Colonic mucosa (tissue), 4 donors: ENCODE measurements around the gene KL. TPM values are rescaled to one million over a fixed set of nuclear protein-coding genes. Genes with fewer than 3 reads are reported as not detected.

Source experiments
- DNase-seq: peaks from one replicate; pipeline ENCODE4 v3.0.0-alpha.2; 2020
- H3K27ac ChIP-seq: fragments of 200-600 bp; one replicate; pipeline ENCODE4 v1.8.0; 2021
- H3K27me3 ChIP-seq: fragments of 200-600 bp; one replicate; pipeline ENCODE4 v1.8.0; 2021
- H3K36me3 ChIP-seq: fragments of 200-600 bp; one replicate; pipeline ENCODE4 v1.8.0; 2021
- H3K4me1 ChIP-seq: fragments of 200-600 bp; one replicate; pipeline ENCODE4 v1.8.0; 2021; ENCODE audit warnings: mild to moderate bottlenecking
- H3K4me3 ChIP-seq: fragments of 200-600 bp; one replicate; pipeline ENCODE4 v1.8.0; 2021
- H3K9ac ChIP-seq, 2 donors: one replicate each; pipeline ENCODE4 v1.7.0; 2013; ENCODE audit warnings: control low read depth in 2 of 2, low read depth in 2 of 2, low read length in 2 of 2
- H3K9me3 ChIP-seq: fragments of 200-600 bp; one replicate; pipeline ENCODE4 v1.8.0; 2021
- CTCF ChIP-seq: fragments of 200-600 bp; IDR thresholded peaks from one replicate; pipeline ENCODE4 v1.8.0; 2022; ENCODE audit warnings: antibody characterized with exemption, mild to moderate bottlenecking
- intact Hi-C: fragments of 100-400 bp; cut with DNase I; formaldehyde crosslinking; loops from one replicate; pipeline ENCODE4 v1.14.1; 2022
- total RNA-seq, 2 donors: library from RNA; stranded (reverse); fragmentation: NEBNext Ultra II Directional in 1 of 2; extraction: Animal tissue kit (Norgen Biotek cat#: 25700) in 1 of 2; gene quantifications; one replicate each; pipeline ENCODE4 v1.2.1, GENCODE V29; 2021
- donor health status: healthy.
- donor health status: DM: no; HTN: no; CAD: no.
- donor health status: DM: no; HTN: no; CAD: no.

The KL gene
- total RNA-seq, 2 donors from 2014 or later: 0.57 to 1.9 TPM

- DNase-seq: no peak
- intact Hi-C loops: no loop called here
- no peak overlapping the region for H3K4me3 ChIP-seq
- H3K27ac ChIP-seq: no peak overlapping the region
- H3K36me3 ChIP-seq: no peaks in the 10 kb centered on the region
- no peaks in the 10 kb centered on the region for H3K27me3 ChIP-seq
- no peaks in the 10 kb centered on the region for H3K4me1 ChIP-seq
- no peaks in the 10 kb centered on the region for H3K9me3 ChIP-seq
- no peak overlapping the region for H3K9ac ChIP-seq
- TF ChIP-seq CTCF: no peak
Measured at GRCh38 chr13:33003458-33004019, 12.7 kb upstream of the KL start.

- no peak for TF ChIP-seq CTCF
- no peak overlapping the region for H3K27ac ChIP-seq
- no peaks in the 10 kb centered on the region for H3K36me3 ChIP-seq
- H3K4me1 ChIP-seq: no peaks in the 10 kb centered on the region
- intact Hi-C loops: no loop called here
- no peak overlapping the region for H3K9ac ChIP-seq
- H3K27me3 ChIP-seq: no peaks in the 10 kb centered on the region
- H3K9me3 ChIP-seq: no peaks in the 10 kb centered on the region
- H3K4me3 ChIP-seq: no peak overlapping the region
- no peak for DNase-seq
Measured at GRCh38 chr13:33004511-33004910, 11.7 kb upstream of the KL start.

GRCh38 chr13:33006134-33006533, 10.1 kb upstream of the KL start:
- H3K27me3 ChIP-seq: no peaks in the 10 kb centered on the region
- no peak overlapping the region for H3K27ac ChIP-seq
- intact Hi-C loops: no loop called here
- TF ChIP-seq CTCF: no peak
- no peaks in the 10 kb centered on the region for H3K36me3 ChIP-seq
- no peaks in the 10 kb centered on the region for H3K9me3 ChIP-seq
- H3K4me3 ChIP-seq: no peak overlapping the region
- no peaks in the 10 kb centered on the region for H3K4me1 ChIP-seq
- DNase-seq: no peak
- H3K9ac ChIP-seq: no peak overlapping the region

- H3K9me3 ChIP-seq: no peaks in the 10 kb centered on the region
Measured at GRCh38 chr13:33006638-33007037, 9.6 kb upstream of the KL start.

GRCh38 chr13:33007237-33007636, 9.0 kb upstream of the KL start:
- intact Hi-C loops: no loop called here
- Histone ChIP-seq H3K9ac (no peak overlapping the region), H3K27ac (no peak overlapping the region)

More at GRCh38 chr13:33006638-33007037, 9.6 kb upstream of the KL start:
- intact Hi-C loops: no loop called here
- no peak for TF ChIP-seq CTCF
- Histone ChIP-seq H3K27me3 (no peaks in the 10 kb centered on the region), H3K9ac (no peak overlapping the region), H3K4me3 (no peak overlapping the region), H3K4me1 (no peaks in the 10 kb centered on the region), H3K36me3 (no peaks in the 10 kb centered on the region), H3K27ac (no peak overlapping the region)
- DNase-seq: no peak

More at GRCh38 chr13:33007237-33007636, 9.0 kb upstream of the KL start:
- TF ChIP-seq CTCF: no peak
- no peaks in the 10 kb centered on the region for H3K27me3 ChIP-seq
- no peaks in the 10 kb centered on the region for H3K36me3 ChIP-seq
- no peak overlapping the region for H3K4me3 ChIP-seq
- no peaks in the 10 kb centered on the region for H3K9me3 ChIP-seq
- no peaks in the 10 kb centered on the region for H3K4me1 ChIP-seq
- DNase-seq: no peak
